Prostate gland (tissue), 2 donors: ENCODE data around the gene GLT1D1. TPM values are rescaled to one million over a fixed set of nuclear protein-coding genes. Genes with fewer than 3 reads are reported as not detected.
"Not testable (repeated sequence)": the region's sequence is repeated elsewhere in the genome, so short reads cannot be mapped to it uniquely, and the experiment has no call there.

ENCODE experiments used
- DNase-seq: peaks from one replicate; pipeline ENCODE4 v3.0.0-alpha.2; 2019; ENCODE audit warnings: low spot score
- H3K27ac ChIP-seq, 2 donors: fragments of 200-600 bp; sonication (generic); 2 replicates each; pipeline ENCODE4 v1.5.1; 2017 to 2019
- H3K27me3 ChIP-seq: fragments of 200-600 bp; sonication (generic); replicated peaks from 2 replicates; pipeline ENCODE4 v1.5.1; 2019; ENCODE audit not compliant: insufficient read depth
- H3K36me3 ChIP-seq, 2 donors: fragments of 200-600 bp; sonication (generic); 1 replicate in 1 of 2; 2 replicates in 1 of 2; pipeline versions ENCODE4 v1.5.1 to v1.8.1; 2017 to 2019
- H3K4me1 ChIP-seq: fragments of 200-600 bp; sonication (generic); replicated peaks from 2 replicates; pipeline ENCODE4 v1.5.1; 2019
- H3K4me3 ChIP-seq, 2 donors: fragments of 200-600 bp; sonication (generic); 2 replicates each; pipeline ENCODE4 v1.5.1; 2017 to 2019
- H3K9me3 ChIP-seq: fragments of 200-600 bp; sonication (generic); 2 replicates; pipeline ENCODE4 v1.5.1; 2017
- CTCF ChIP-seq, 4 experiments: fragments of 200-600 bp in 2 of 4; fragments of 450-650 bp in 2 of 4; sonication (generic) in 2 of 4; IDR thresholded peaks; 1 replicate in 3 of 4; 2 replicates in 1 of 4; pipeline ENCODE4 v1.5.1; 2016 to 2019; ENCODE audit warnings: antibody characterized with exemption in 4 of 4, mild to moderate bottlenecking in 2 of 4, moderate library complexity in 2 of 4
- POLR2A ChIP-seq: fragments of 450-650 bp; IDR thresholded peaks from one replicate; pipeline ENCODE4 v1.6.1; 2016; ENCODE audit warnings: antibody characterized with exemption, mild to moderate bottlenecking
- POLR2AphosphoS5 ChIP-seq: sonication (generic); formaldehyde crosslinking; IDR thresholded peaks from one replicate; pipeline ENCODE4 v1.6.1; 2017; ENCODE audit warnings: antibody characterized with exemption
- WGBS: methylation state at CpG from one replicate; pipeline ENCODE4 v1.1.5; 2018; 5-methylcytosine and 5-hydroxymethylcytosine counted together
- intact Hi-C: fragments of 100-400 bp; cut with DNase I; formaldehyde crosslinking; loops from one replicate; pipeline ENCODE4 v1.14.2; 2022
- total RNA-seq, 2 donors: library from RNA; depleted of rRNA; stranded (reverse); fragments of >200 nt; gene quantifications; one replicate each; pipeline ENCODE4 v1.1.0, GENCODE V29; 2016

Gene GLT1D1
- 1 to 10 TPM in 1 of 2 donors, not detected in 1; 1.9 TPM for total RNA-seq

DNA sequence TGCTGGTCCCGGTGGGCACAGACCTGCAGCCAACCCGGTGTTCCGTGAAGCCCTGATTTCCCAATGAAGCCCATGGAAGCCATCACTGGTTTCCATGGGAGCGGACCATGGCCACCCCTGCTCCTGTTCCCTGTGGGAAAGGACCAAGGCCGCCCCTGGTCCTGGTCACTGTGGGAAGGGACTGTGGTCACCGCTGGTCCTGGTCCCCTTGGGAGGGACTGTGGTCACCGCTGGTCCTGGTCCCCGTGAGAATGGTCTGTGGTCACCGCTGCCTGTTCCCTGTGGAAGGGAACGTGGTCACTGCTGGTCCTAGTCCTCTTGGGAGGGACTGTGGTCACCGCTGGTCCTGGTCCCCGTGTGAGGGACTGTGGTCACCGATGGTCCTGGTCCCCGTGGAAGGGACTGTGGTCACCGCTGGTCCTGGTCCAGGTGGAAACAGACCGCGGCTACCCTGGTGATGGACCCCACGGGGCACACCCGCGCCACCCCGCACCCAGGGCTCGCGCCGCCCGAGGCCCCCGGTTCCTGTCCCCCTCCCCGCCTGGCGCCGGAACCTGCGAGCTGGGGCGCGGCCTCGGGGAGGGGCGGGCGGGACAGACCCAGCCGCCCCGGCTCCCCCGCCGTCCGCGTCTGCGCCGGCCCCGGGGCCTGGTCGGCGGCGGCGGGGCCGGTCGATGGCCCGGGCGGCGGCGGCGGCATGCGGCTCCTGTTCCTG, at the start of gene GLT1D1:
Gene GLT1D1, plus strand, starts transcription at position 594 of the 715 bp plus-strand sequence. Its CDS starts 104 bp downstream, at position 698.
- no peak for DNase-seq
- no peaks in the 10 kb centered on the region for H3K36me3 ChIP-seq
- no peaks in the 10 kb centered on the region for H3K4me1 ChIP-seq
- no peak within 1 kb of the TSS for H3K27ac ChIP-seq
- peak within 1 kb of the TSS in 1 of 2 donors; percentile 13 for H3K4me3 ChIP-seq
- no peaks in the 10 kb centered on the region for H3K9me3 ChIP-seq
- WGBS = 31% methylated on average over 35 of the region's 56 CpGs
- intact Hi-C loops = no loop called here
- no peak for TF ChIP-seq POLR2AphosphoS5
- TF ChIP-seq CTCF (IDR thresholded peaks at IDR 0.05) = no peak
- no peak for TF ChIP-seq POLR2A
- H3K27me3 ChIP-seq = peaks cover 13% of the 10 kb centered on the region

DNA sequence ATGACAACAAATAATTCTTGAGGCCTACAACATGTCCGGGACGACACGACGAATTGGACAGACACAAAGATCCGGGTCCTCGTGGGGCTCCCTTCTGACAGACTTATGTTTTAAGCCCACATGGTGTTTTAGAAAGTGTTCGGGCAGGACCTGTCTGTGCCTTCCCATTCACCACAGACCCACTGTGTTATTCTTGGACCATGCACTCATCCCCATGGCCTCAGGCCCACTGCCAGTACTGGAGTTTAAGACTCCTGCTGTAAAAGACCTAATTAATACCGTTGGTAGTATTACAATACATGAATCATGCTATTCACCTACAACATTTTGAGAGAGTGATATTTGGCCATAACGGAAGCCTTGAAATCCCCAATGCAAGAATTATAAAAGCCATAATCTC, 49.5 kb upstream of the GLT1D1 start:
- Histone ChIP-seq H3K9me3 (no peaks in the 10 kb centered on the region), H3K4me1 (no peaks in the 10 kb centered on the region), H3K27me3 (no peaks in the 10 kb centered on the region), H3K27ac (no peak overlapping the region), H3K36me3 (no peaks in the 10 kb centered on the region), H3K4me3 (no peak overlapping the region)
- 94% methylated on average over 9 of the region's 9 CpGs for WGBS
- no peak for DNase-seq
- no peak for TF ChIP-seq POLR2AphosphoS5
- no peak for TF ChIP-seq CTCF (IDR thresholded peaks at IDR 0.05)
- no peak for TF ChIP-seq POLR2A
- intact Hi-C loops = no loop called here

DNA sequence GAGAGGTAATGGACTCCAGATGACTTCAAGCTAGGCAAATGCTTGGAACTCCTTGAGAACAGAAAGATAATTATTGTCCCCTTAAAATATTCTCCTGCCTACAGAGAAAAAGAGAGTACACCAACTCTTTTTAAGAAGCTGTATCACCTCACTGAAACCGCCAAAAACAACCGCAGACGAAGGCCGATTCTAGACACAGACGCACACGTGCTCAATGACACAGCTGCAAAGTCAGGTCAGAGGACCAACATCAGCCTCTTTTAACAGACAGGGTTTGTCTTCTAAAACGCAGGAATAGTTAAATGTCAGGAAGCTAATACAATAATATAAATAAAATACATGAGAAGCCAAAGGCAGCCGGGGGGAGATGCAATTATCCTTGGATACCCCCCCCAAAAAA, 48.5 kb upstream of the GLT1D1 start:
- 93% methylated on average over 8 of the region's 8 CpGs for WGBS
- H3K36me3 ChIP-seq = no peaks in the 10 kb centered on the region
- intact Hi-C loops = no loop called here

DNA sequence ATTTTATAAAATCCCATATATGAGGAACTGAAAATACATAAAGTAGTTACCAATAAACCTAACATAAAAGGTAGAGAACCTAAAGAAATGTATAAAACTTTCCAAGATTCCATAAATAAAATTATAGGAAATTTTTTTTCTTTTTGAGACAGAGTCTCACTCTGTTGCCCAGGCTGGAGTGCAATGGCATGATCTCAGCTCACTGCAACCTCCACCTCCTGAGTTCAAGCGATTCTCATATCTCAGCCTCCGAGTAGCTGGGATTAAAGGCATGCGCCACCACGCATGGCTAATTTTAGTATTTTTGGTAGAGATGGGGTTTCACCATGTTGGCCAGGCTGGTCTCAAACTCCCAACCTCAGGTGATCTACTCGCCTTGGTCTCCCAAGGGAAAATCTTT, 47.9 kb upstream of the GLT1D1 start:
- H3K4me3 ChIP-seq, H3K27me3 ChIP-seq, H3K27ac ChIP-seq, H3K9me3 ChIP-seq, DNase-seq, intact Hi-C loops, H3K4me1 ChIP-seq, H3K36me3 ChIP-seq: not testable (repeated sequence)
- 96% methylated on average over 5 of the region's 5 CpGs for whole genome bisulfite sequencing

More for the DNA sequence above, 48.5 kb upstream of the GLT1D1 start:
- Histone ChIP-seq H3K4me1 (no peaks in the 10 kb centered on the region), H3K9me3 (no peaks in the 10 kb centered on the region), H3K27ac (no peak overlapping the region), H3K4me3 (no peak overlapping the region), H3K27me3 (no peaks in the 10 kb centered on the region)
- no peak for DNase-seq
- no peak for TF ChIP-seq CTCF (IDR thresholded peaks at IDR 0.05)
- no peak for TF ChIP-seq POLR2AphosphoS5
- no peak for TF ChIP-seq POLR2A

DNA sequence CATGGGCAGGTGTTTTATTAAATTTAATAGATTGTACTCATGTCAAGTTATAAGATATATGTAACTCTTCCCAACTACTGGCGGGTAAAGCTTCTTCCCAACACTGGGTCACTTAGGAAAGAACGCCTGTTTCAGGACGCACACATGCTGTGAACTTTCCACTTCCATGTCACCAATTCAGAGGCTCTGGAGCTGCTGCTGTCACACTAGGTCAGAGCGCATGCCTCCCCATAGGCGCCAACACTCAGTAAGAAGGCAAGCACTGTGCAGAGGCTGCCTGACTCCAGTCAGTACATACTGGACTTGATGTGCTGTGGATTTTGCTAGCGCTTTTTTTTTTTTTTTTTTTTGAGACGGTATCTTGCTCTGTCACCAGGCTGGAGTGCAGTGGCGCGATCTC, 46.7 kb upstream of the GLT1D1 start:
- no peak for DNase-seq
- TF ChIP-seq POLR2AphosphoS5 = no peak
- no peak for TF ChIP-seq POLR2A
- TF ChIP-seq CTCF (IDR thresholded peaks at IDR 0.05) = no peak
- Histone ChIP-seq H3K4me3 (no peak overlapping the region), H3K27me3 (no peaks in the 10 kb centered on the region), H3K9me3 (no peaks in the 10 kb centered on the region), H3K27ac (no peak overlapping the region), H3K4me1 (no peaks in the 10 kb centered on the region), H3K36me3 (no peaks in the 10 kb centered on the region)
- WGBS = 88% methylated on average over 9 of the region's 9 CpGs
- intact Hi-C loops = no loop called here
